HepG2 (cell line): ENCODE measurements around the gene GTSF1L. TPM values are rescaled to one million over a fixed set of nuclear protein-coding genes. Genes with fewer than 3 reads are reported as not detected.
A peak's percentile ranks its signal among the peaks of the same experiment; 100 is the strongest.

Source experiments
- AHDC1 ChIP-seq: sonication (generic); formaldehyde crosslinking; IDR thresholded peaks from 2 replicates; pipeline ENCODE4 v1.5.1; 2020; ENCODE audit warnings: mild to moderate bottlenecking, missing genetic modification reagents, borderline replicate concordance
- BRCA1 ChIP-seq: sonication (generic); formaldehyde crosslinking; IDR thresholded peaks from 2 replicates; pipeline ENCODE4 v1.4.0; 2020; ENCODE audit warnings: missing genetic modification reagents
- ERF ChIP-seq: IDR thresholded peaks from 2 replicates; pipeline ENCODE4 v1.6.1; 2018; ENCODE audit warnings: missing biosample characterization, missing genetic modification reagents
- FOXC1 ChIP-seq: sonication (generic); formaldehyde crosslinking; IDR thresholded peaks from 2 replicates; pipeline ENCODE4 v1.8.0; 2022; ENCODE audit warnings: mild to moderate bottlenecking, missing genetic modification reagents, borderline replicate concordance
- MIER2 ChIP-seq: IDR thresholded peaks from 2 replicates; pipeline ENCODE4 v1.6.1; 2016; ENCODE audit warnings: missing biosample characterization, missing genetic modification reagents
- MLLT10 ChIP-seq: sonication (generic); formaldehyde crosslinking; IDR thresholded peaks from 2 replicates; pipeline ENCODE4 v1.4.0; 2020; ENCODE audit warnings: missing genetic modification reagents
- NFE2 ChIP-seq: sonication (generic); formaldehyde crosslinking; IDR thresholded peaks from 2 replicates; pipeline ENCODE4 v1.4.0; 2020; ENCODE audit warnings: missing genetic modification reagents
- PAXIP1 ChIP-seq: sonication (generic); formaldehyde crosslinking; conservative IDR thresholded peaks from 2 replicates; pipeline ENCODE4 v1.4.0; 2020; ENCODE audit warnings: mild to moderate bottlenecking, missing genetic modification reagents, moderate library complexity
- TAF1 ChIP-seq: sonication (generic); formaldehyde crosslinking; IDR thresholded peaks from 2 replicates; pipeline ENCODE4 v1.4.0; 2020; ENCODE audit warnings: missing genetic modification reagents
- TOE1 ChIP-seq: sonication (generic); formaldehyde crosslinking; IDR thresholded peaks from 2 replicates; pipeline ENCODE4 v1.4.0; 2020; ENCODE audit warnings: mild to moderate bottlenecking, missing genetic modification reagents
- ZBTB3 ChIP-seq: sonication (generic); formaldehyde crosslinking; IDR thresholded peaks from 2 replicates; pipeline ENCODE4 v1.4.0; 2020; ENCODE audit warnings: low read depth, mild to moderate bottlenecking, moderate library complexity, missing genetic modification reagents, borderline replicate concordance
- ZMYM3 ChIP-seq: sonication (generic); formaldehyde crosslinking; IDR thresholded peaks from 2 replicates; pipeline ENCODE4 v1.5.1; 2020; ENCODE audit warnings: mild to moderate bottlenecking, missing genetic modification reagents
- ZNF121 ChIP-seq: sonication (generic); formaldehyde crosslinking; IDR thresholded peaks from 2 replicates; pipeline ENCODE4 v1.5.0; 2020; ENCODE audit warnings: mild to moderate bottlenecking, missing genetic modification reagents
- ZNF510 ChIP-seq: sonication (generic); formaldehyde crosslinking; IDR thresholded peaks from 2 replicates; pipeline ENCODE4 v1.4.0; 2020; ENCODE audit warnings: low read depth, mild to moderate bottlenecking, missing genetic modification reagents
- ZNF605 ChIP-seq: sonication (generic); formaldehyde crosslinking; IDR thresholded peaks from 2 replicates; pipeline ENCODE4 v1.8.0; 2022; ENCODE audit warnings: mild to moderate bottlenecking, missing genetic modification reagents
- ZNF616 ChIP-seq: sonication (generic); formaldehyde crosslinking; IDR thresholded peaks from 2 replicates; pipeline ENCODE4 v1.5.0; 2020; ENCODE audit warnings: low read depth, mild to moderate bottlenecking, missing genetic modification reagents
- ZNF674 ChIP-seq: sonication (generic); formaldehyde crosslinking; IDR thresholded peaks from 2 replicates; pipeline ENCODE4 v1.5.0; 2020; ENCODE audit warnings: low read depth, mild to moderate bottlenecking, missing genetic modification reagents
- ZNF747 ChIP-seq: sonication (generic); formaldehyde crosslinking; IDR thresholded peaks from 2 replicates; pipeline ENCODE4 v1.8.1; 2023; ENCODE audit warnings: missing genetic modification reagents, mild to moderate bottlenecking, borderline replicate concordance
- polyA plus RNA-seq, 8 experiments: library from polyadenylated mRNA; depleted of rRNA in 3 of 8; stranded (reverse) in 7 of 8; unstranded in 1 of 8; fragments of >200 nt; fragmentation: Illumina TruSeq in 4 of 8; extraction: Trizol in 4 of 8; gene quantifications; 2 replicates each; pipeline versions ENCODE4 v1.2.1 to v1.2.3, GENCODE V29; 2011 to 2016; ENCODE audit warnings: low read depth in 4 of 8, missing spikeins in 1 of 8, mixed read lengths in 1 of 8; ENCODE audit not compliant: insufficient read depth in 1 of 8
- total RNA-seq, 5 experiments: library from RNA; depleted of rRNA; stranded (reverse); fragments of >200 nt; fragmentation: Illumina TruSeq; extraction: Trizol; gene quantifications; 2 replicates each; pipeline ENCODE4 v1.2.3, GENCODE V29; 2016; ENCODE audit warnings: low read depth in 1 of 5
- TF ChIP-seq, protein P1 (sequence below): sonication (generic); formaldehyde crosslinking; conservative IDR thresholded peaks from 2 replicates; pipeline ENCODE4 v1.4.0; 2020; ENCODE audit warnings: missing genetic modification reagents

The GTSF1L gene
- total and polyA plus RNA-seq, 2 of the 13 experiments (the other 11 are each of a cell fraction or from before 2014, with no cell fraction given), result not detected

DNA sequence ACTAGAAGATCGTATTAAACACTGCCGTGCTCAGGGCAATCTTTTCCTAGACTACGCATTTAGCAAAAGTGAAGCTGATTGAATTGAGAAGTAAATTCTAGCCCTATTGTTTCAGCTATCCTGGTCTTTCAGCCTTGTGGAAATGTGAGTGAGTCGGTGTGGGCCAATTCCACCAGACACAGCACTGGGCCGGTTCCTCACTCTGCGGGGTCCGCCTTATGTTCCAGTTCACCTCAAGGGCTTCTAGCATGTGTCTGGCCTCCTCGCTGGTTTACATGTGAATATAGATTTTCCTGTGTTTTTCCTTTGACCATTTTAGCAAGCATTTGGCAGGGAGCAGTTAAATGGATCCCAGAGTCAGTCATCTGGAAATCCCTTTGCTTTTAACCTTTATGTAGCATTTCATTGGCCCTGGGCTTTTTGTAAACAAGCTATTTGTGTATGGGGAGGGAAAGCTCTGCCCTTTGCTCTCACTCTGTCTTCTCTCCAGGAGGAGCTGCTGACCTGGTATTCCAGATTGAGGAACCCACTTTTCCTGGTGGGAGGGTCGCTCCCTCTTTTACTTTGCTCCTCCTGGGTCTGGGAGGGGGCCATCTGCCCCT lies 12.4 kb upstream of the GTSF1L start (continued):
- TF ChIP-seq AHDC1, result peak; percentile 62; the same call in 1 of the 2 replicates
- TF ChIP-seq PAXIP1, result peak; percentile 55
- TF ChIP-seq ZNF510 (CRISPR knock-in tag), result 0 out of 2 replicates have a peak, but pooled peaks have one; percentile 39
- TF ChIP-seq MLLT10 (CRISPR knock-in tag), result no peak
- no peak for TF ChIP-seq ZBTB3 (CRISPR knock-in tag)
- no peak for TF ChIP-seq ZNF605
- TF ChIP-seq ZNF747, result no peak
- no peak for TF ChIP-seq NFE2 (CRISPR knock-in tag)
- no peak for TF ChIP-seq ZNF616
- TF ChIP-seq MIER2, result no peak
- TF ChIP-seq TAF1, result no peak
- no peak for TF ChIP-seq ZMYM3 (CRISPR knock-in tag)
- no peak for TF ChIP-seq TOE1 (CRISPR knock-in tag)
- peak; percentile 56; the same call in 1 of the 2 replicates for TF ChIP-seq FOXC1 (CRISPR knock-in tag)
- peak; percentile 32; the same call in 1 of the 2 replicates for TF ChIP-seq ERF (CRISPR knock-in tag)
- no peak for TF ChIP-seq ZNF674
- TF ChIP-seq ZNF121 (CRISPR knock-in tag), result no peak
- TF ChIP-seq, protein P1, sequence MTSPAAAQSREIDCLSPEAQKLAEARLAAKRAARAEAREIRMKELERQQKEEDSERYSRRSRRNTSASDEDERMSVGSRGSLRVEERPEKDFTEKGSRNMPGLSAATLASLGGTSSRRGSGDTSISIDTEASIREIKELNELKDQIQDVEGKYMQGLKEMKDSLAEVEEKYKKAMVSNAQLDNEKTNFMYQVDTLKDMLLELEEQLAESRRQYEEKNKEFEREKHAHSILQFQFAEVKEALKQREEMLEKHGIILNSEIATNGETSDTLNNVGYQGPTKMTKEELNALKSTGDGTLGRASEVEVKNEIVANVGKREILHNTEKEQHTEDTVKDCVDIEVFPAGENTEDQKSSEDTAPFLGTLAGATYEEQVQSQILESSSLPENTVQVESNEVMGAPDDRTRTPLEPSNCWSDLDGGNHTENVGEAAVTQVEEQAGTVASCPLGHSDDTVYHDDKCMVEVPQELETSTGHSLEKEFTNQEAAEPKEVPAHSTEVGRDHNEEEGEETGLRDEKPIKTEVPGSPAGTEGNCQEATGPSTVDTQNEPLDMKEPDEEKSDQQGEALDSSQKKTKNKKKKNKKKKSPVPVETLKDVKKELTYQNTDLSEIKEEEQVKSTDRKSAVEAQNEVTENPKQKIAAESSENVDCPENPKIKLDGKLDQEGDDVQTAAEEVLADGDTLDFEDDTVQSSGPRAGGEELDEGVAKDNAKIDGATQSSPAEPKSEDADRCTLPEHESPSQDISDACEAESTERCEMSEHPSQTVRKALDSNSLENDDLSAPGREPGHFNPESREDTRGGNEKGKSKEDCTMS (CRISPR knock-in tag), result no peak
- no peak for TF ChIP-seq BRCA1 (CRISPR knock-in tag)
